Left forelimb (tissue), 1 donor: Measurements from ENCODE around the gene CHL1.
"Not testable (repeated sequence)": the region's sequence is repeated elsewhere in the genome, so short reads cannot be mapped to it uniquely, and the experiment has no call there.

ENCODE experiments used
- DNase-seq: peaks from one replicate; pipeline ENCODE4 v3.0.0-alpha.2; 2018; ENCODE audit warnings: low spot score

The CHL1 gene

GRCh38 chr3:341998-342397, 145.4 kb downstream of the CHL1 start:
- DNase-seq, result no peak

- DNase-seq, result no peak
Measured at GRCh38 chr3:346186-346585, 149.6 kb downstream of the CHL1 start.

GRCh38 chr3:347581-347980, 151.0 kb downstream of the CHL1 start:
- DNase-seq, result no peak

- no peak for DNase-seq
Measured at GRCh38 chr3:350871-351371, 154.4 kb downstream of the CHL1 start.

- DNase-seq, result no peak
Measured at GRCh38 chr3:352599-352998, 156.0 kb downstream of the CHL1 start.

GRCh38 chr3:353191-353739, 156.7 kb downstream of the CHL1 start:
- DNase-seq, result no peak

GRCh38 chr3:354432-354831, 157.9 kb downstream of the CHL1 start:
- no peak for DNase-seq

- DNase-seq, result no peak
Measured at GRCh38 chr3:355622-356021, 159.1 kb downstream of the CHL1 start.

- DNase-seq, result no peak
Measured at GRCh38 chr3:356952-357351, 160.4 kb downstream of the CHL1 start.

GRCh38 chr3:359672-360071, 163.1 kb downstream of the CHL1 start:
- DNase-seq, result no peak

- no peak for DNase-seq
Measured at GRCh38 chr3:362681-363338, 166.2 kb downstream of the CHL1 start.

- no peak for DNase-seq
Measured at GRCh38 chr3:364287-364686, 167.7 kb downstream of the CHL1 start.

GRCh38 chr3:365268-365667, 168.7 kb downstream of the CHL1 start:
- no peak for DNase-seq

- DNase-seq, result not testable (repeated sequence)
Measured at GRCh38 chr3:366253-366652, 169.7 kb downstream of the CHL1 start.

GRCh38 chr3:373193-373779, 176.7 kb downstream of the CHL1 start:
- no peak for DNase-seq

GRCh38 chr3:374459-374858, 177.9 kb downstream of the CHL1 start:
- no peak for DNase-seq

GRCh38 chr3:377158-377561, 180.6 kb downstream of the CHL1 start:
- DNase-seq, result no peak

- no peak for DNase-seq
Measured at GRCh38 chr3:380801-381200, 184.2 kb downstream of the CHL1 start.

- no peak for DNase-seq
Measured at GRCh38 chr3:385151-385550, 188.6 kb downstream of the CHL1 start.

- no peak for DNase-seq
Measured at GRCh38 chr3:394775-395174, 198.2 kb downstream of the CHL1 start.

GRCh38 chr3:396293-396692, 199.7 kb downstream of the CHL1 start:
- no peak for DNase-seq

- DNase-seq, result no peak
Measured at GRCh38 chr3:399647-400046, 203.1 kb downstream of the CHL1 start.

GRCh38 chr3:403826-404225, 207.3 kb downstream of the CHL1 start:
- no peak for DNase-seq

GRCh38 chr3:409011-409410, 212.4 kb downstream of the CHL1 start:
- no peak for DNase-seq
